GM18498 (cell line): Measurements from ENCODE around the gene XPO6.

Experiments used
- ATAC-seq: cut with Tn5 transposase; IDR thresholded peaks from one replicate; pipeline ENCODE4 v1.9.1; 2021; ENCODE audit warnings: mild to moderate bottlenecking, moderate library complexity; ENCODE audit not compliant: unreplicated experiment

The XPO6 gene

DNA sequence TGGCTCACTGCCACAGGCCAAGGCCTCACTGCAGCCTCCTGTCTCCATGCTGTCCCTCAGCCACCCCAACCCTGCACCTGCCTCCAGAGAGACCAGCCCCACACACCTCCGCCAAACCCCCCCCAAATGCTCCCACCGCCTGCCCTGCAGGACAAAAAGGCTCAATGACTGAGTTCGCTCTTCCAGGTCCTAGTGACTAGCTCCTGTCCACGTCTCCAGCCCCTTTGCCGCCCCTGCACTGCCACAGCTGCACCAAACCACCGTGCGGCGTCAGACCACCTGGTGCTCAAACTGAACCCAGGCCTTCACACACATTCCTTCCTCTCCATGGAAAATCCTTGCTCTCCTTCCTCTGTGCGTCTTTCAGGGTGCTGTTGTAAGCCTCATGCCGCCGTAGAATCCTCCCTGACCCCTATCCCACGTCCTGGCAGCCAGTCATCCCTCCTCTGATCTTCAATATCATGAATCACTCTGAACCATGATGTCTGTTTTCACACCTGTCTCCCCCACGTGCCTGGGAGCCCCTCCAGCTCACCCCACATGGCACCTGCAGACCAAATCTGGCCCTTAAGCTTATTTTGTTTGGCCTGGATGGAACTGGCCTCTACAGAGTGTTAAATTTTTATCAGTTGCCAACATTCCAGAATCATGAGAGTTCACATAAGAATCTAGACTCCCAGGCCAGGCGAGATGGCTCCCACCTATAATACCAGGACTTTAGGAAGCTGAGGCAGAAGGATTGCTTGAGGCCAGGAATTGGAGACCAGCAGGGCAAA is 144.0 kb downstream of the XPO6 start:
- ATAC-seq, result no peak

GRCh38 chr16:28064706-28065249 is 147.0 kb downstream of the XPO6 start:
- ATAC-seq, result no peak

DNA sequence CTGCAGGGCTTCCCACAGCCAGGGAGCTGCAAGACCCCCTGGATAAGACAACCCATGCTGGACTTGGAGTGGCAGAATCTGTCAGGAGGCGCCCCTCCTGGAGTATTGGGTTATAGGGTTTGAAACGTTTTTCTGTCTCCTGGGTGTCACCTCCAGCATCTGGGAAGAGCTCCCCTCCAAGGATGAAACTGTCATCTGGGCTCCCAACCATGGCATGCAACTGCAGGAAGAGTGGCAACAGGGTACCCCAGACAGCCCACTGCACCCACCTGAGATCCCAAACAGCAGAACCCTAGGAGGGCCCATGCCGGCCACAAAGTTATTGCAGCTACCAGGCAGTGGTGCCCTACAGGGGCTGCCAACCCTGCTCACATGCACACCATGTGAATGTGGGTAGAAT is 147.6 kb downstream of the XPO6 start:
- ATAC-seq, result no peak

DNA sequence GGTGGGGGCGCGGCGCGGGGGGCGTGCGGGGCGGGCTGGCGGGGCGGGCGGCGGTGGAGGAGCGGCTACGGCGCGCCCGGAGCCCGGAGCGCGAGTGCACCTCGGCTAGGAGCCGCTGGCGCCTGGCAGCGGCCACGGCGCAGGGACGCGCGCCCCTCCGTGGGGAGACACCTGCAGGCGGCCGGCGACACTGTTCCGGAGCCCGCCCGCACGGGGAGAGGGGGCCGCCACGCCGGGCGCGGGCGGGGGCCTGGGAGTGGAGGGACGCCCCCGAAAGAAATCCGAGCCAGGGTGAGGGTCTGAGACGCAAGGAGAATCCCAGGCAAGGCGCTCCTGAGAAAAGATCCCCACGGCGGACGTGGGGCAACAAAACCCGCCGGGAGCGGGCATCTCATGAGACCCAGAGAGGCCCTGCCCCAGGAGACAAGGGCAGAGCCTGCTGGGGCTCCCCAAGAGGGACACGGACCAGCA is 148.1 kb downstream of the XPO6 start, which contains the start of gene GSG1L:
Gene GSG1L (minus strand): TSS at position 124 of the 471 bp plus-strand sequence. CDS start 290 bp downstream, outside the sequence.
- no peak for ATAC-seq

- ATAC-seq, result no peak
Observed at GRCh38 chr16:28062847-28063521, 148.8 kb downstream of the XPO6 start.

DNA sequence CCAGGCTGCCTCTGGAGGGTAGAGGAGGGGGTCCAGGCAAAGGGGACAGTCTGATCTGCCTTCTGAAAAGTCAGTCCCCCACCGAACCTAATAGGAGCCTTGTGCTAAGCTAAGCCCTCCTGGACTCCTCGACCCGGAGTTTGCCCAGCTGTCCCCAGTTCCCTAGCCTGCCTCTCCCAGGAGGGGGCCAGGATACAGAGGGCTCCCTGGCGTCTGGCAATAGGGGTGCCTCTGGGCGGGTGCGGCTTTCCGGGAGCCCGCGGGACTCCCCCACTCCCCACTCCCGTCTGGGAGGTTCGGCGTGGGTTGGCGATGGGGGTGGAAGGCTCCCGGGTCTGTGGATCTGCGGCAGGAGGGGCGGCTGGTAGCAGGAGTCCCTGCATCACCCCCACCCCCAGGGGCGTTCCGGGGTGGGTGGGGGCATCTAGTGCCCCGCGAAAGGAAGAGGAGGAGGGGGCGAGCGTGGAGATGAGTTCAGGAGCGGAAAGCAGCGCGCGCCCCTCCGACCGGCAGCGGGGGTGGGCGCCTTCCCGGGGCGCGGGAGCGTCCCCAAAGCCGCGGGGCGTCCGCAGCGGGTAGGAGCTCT is 149.4 kb downstream of the XPO6 start:
- no peak for ATAC-seq

DNA sequence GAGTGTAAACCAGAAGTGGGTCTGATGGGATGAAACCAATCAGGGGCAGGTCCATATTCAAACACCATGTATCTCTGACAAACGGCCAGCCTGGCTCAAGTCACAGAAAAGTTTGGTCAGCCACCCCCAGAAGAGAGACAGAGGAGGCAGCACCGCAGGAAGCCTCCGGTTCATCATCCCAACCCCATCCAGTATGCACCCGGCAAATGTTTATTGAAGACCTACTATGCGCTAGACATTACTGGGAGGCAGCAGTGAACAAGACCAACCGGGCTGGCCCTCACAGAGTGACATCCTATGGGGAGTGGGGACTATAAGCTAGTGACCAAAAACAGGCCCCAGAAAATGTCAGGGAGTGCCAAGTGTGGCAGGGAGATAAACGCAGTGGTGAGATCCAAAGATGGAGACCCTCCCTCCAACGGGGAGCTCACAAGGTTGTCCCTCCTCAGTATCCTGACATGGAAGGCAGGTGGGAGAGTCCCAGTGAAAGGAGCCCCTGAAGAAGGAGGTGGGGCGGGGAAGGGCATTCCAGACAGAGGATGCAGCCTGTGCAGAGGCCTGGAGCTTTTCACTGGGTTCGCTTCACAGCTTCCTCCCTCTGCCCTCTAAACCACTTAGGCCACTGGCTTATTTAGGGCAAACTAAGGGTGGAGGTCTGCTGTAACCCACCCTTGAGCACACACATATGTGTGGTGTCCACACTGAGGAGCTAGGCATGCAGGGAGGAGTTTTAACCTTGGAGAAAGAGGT is 150.2 kb downstream of the XPO6 start:
- no peak for ATAC-seq

DNA sequence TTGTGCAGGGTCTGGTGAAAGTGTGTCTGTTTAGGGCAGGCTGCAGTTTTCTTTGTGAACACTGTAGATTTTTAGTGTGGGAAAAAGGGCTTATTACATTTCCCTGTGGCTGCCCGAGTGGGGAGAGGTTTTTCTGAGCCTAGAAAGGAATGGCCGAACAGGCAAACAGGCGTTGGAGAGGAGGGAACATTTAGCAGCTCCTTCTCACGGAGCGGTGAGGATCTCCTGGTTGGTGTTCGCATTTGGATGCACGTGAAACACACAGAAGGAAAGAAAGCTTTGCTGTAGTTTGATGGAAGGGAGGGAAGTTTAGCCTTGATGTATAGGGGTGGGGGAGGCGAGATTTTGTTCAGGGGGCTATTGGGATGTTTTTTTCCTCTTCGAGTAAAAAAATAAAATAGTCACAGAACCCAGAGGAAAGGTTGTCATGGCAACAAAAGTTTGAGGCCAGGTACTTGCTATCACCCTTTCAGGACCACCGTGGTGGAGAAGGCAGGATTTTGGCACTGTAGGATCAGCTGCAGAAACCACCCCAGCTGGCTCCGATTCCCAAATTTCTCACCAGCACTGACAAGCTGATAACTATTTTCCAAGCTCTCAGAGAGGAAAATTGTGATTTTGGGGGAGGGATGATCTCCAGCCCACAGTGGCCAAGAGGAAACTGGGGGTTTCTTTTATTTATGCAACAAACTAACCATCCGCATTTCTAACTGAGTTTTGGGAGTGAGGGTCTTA is 151.8 kb downstream of the XPO6 start:
- ATAC-seq, result no peak

GRCh38 chr16:28058839-28059589 is 152.8 kb downstream of the XPO6 start:
- ATAC-seq, result no peak

DNA sequence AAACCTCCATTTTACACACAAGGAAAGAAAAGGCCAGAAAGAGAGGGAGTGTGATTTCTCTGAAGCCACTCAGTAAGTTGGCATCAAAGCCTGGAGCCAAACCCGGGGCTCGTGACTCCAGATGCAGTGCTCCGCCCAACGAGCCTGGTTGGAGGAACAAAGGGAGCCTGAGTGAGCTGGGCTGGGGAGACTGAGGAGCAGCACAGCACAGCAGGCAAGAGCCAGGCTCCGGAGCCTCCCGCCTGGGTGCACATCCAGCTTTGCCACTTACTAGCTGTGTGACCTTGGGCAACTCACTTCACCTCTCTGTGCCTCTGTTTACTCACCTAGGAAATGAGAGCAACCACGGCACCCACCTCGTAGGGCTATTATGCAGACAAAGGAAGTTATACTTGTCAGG is 153.8 kb downstream of the XPO6 start:
- no peak for ATAC-seq

DNA sequence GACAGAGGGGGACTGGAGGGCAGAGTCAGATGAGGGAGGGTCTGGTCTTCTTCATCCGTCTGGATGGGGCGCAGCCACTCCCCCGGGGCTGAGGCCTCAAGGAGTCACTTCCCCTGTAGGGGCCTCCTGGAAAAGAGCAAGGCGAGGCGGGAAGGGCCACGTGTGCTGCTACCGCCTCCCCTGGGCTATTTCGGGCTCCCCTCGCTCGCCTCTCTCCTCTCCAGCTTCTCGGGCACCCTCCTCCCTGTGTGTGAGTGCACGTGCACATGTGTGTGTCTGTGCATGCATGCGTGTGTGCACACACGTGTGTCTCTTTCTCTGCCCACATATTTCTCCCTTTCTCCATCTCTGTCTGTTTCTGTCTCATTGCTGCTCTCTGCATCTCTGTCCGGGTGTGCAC is 158.3 kb downstream of the XPO6 start:
- no peak for ATAC-seq

DNA sequence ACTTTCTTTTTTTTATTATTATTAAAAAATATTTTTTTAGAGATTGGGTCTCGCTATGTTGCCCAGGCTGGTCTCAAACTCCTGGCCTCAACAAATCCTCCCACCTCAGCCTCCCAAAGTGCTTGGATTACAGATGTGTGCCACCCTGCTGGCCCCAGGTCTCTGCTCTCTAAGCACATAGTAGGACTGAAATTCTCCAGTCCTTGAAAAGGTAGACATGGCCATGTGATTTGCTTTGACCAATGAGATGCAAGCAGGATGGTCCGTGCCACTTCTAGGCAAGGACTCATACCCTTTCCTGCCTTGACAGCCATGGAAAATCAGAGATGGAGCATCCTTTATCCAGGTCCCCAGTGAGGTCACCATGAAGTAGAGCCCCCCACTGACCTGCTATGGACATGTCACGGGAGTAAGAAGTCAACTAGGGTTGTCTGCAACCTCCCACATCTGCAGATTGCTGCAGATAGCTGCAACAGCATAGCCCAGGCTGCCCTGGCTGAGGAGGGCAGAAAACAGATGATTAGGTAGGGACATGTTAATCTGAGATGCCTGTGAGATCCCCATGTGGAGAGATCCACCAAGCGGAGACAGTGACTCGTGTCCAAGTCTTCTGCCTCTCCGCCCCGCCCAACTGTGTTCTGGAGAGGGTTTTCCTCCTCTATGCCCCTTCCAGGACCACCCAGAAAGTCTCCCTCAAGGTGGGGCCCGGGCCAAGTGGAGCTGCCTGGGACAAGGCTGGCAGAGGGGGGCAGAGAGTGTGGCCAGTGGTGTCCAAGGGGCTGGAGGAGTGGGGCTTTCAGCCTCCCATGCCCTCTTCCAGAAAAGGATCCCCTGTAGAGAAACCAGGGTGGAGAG is 159.3 kb downstream of the XPO6 start:
- ATAC-seq, result no peak

DNA sequence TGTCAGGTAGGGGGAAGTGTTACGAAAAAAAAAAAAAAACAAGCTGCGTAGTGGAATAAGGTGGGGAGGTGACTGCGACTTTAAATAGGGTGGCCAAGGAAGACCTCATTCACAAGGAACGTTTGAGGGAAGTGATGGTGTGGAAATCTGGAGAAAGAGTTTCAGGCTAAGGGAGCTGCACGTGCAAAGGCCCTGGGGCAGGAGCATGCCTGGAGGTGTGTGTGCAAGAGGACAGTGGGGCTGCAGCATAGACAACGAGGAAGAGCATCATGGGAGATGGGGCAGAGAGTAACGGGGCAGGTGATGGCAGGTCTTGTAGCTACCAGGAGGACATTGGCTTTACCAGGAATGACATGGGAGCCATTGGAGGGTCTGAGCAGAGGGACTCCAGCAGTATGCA is 160.3 kb downstream of the XPO6 start:
- no peak for ATAC-seq
